Measurements from ENCODE around the gene KRT9. TPM values are rescaled to one million over a fixed set of nuclear protein-coding genes. Genes with fewer than 3 reads are reported as not detected.

Gene KRT9
- polyA plus RNA-seq, 3 donors, result not detected

DNA sequence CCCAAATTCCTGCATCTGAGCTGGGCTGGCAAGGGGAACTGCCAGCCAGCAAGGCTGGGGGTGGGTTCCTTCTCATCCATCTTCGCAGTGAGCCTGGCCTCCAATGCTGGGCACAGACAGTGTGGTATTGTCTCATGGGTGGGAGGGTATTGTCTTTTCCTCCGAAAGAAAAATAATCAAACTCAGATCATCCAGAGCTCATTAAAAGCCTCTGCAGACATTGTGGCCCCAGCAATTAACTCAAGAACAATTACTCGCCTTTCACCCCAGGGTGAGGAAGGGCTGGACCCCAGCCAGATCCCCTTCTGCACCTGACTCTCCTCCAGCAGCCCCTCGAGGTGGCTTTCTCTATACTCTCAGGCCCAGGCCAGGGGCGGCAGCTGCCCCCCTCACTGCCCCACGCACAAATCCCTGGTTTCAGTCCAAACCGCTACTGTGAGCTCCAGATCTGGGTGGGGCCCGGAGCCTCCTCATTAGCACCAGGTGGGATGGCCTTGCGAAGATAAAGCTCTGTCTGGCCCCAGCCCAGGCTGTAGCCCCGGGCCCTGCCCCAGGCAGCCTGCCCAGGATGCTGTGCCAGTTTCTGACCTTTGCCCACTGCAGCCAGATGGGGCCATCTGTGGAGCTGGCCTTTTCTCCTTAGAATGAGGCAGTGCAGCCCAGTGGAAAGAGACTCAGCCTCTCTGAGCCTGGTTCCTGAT, 50.9 kb downstream of the KRT9 start:
- H2AFZ ChIP-seq (ENCODE audit: insufficient read depth, low read depth, low read length, poor library complexity, severe bottlenecking), result no peak overlapping the region
- WGBS (ENCODE audit: insufficient coverage), result 90% methylated on average over 8 of the region's 10 CpGs
- Mint-ChIP-seq H3K4me1 (peaks cover 9% of the 10 kb centered on the region), H3K27ac (no peak overlapping the region), H3K36me3 (no peaks in the 10 kb centered on the region), H3K4me3 (no peak overlapping the region), H3K27me3 (ENCODE audit: low read depth in 3 of 3) (peaks cover 13 to 24% (median 15%) of the 10 kb centered on the region in 3 donors), H3K9me3 (peaks cover 0 to 1% (median 0%) of the 10 kb centered on the region in 7 donors)
- H3K79me2 ChIP-seq (ENCODE audit: insufficient read depth, low read length), result no peaks in the 10 kb centered on the region
- no peaks in the 10 kb centered on the region for H3K9me3 ChIP-seq (replicated peaks in 1 of 2; ENCODE audit: control insufficient read depth in 1 of 2, insufficient read depth in 1 of 2, low read length in 2 of 2)
- no peaks in the 10 kb centered on the region for H4K20me1 ChIP-seq (ENCODE audit: insufficient read depth, low read length)
- peaks cover 9 to 11% of the 10 kb centered on the region in 2 donors for H3K4me1 ChIP-seq (ENCODE audit: control insufficient read depth in 1 of 2, insufficient read depth in 2 of 2, low read length in 2 of 2)
- H3K4me3 ChIP-seq (replicated peaks in 1 of 3; ENCODE audit: low read depth in 2 of 3, low read length in 3 of 3), result no peak overlapping the region
- H3K27ac ChIP-seq (ENCODE audit: low read depth in 1 of 2, low read length in 2 of 2), result no peak overlapping the region
- H3K27me3 ChIP-seq (ENCODE audit: control insufficient read depth in 2 of 2, insufficient read depth in 2 of 2, low read length in 2 of 2), result peaks cover 2 to 13% of the 10 kb centered on the region in 2 donors
- no peak overlapping the region for H3K4me2 ChIP-seq (replicated peaks; ENCODE audit: extremely low read depth, low read length, poor library complexity, severe bottlenecking)
- H3K36me3 ChIP-seq (replicated peaks in 1 of 2; ENCODE audit: control insufficient read depth in 1 of 2, insufficient read depth in 2 of 2, low read length in 2 of 2), result no peaks in the 10 kb centered on the region
- TF ChIP-seq, protein P1, sequence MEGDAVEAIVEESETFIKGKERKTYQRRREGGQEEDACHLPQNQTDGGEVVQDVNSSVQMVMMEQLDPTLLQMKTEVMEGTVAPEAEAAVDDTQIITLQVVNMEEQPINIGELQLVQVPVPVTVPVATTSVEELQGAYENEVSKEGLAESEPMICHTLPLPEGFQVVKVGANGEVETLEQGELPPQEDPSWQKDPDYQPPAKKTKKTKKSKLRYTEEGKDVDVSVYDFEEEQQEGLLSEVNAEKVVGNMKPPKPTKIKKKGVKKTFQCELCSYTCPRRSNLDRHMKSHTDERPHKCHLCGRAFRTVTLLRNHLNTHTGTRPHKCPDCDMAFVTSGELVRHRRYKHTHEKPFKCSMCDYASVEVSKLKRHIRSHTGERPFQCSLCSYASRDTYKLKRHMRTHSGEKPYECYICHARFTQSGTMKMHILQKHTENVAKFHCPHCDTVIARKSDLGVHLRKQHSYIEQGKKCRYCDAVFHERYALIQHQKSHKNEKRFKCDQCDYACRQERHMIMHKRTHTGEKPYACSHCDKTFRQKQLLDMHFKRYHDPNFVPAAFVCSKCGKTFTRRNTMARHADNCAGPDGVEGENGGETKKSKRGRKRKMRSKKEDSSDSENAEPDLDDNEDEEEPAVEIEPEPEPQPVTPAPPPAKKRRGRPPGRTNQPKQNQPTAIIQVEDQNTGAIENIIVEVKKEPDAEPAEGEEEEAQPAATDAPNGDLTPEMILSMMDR (IDR thresholded peaks at IDR 0.05), result no peak
- no peak overlapping the region for H3K9ac ChIP-seq (ENCODE audit: insufficient read depth, low read length, poor library complexity, severe bottlenecking)
- no peak for DNase-seq
- intact Hi-C loops (cut with micrococcal nuclease), result no loop called here

DNA sequence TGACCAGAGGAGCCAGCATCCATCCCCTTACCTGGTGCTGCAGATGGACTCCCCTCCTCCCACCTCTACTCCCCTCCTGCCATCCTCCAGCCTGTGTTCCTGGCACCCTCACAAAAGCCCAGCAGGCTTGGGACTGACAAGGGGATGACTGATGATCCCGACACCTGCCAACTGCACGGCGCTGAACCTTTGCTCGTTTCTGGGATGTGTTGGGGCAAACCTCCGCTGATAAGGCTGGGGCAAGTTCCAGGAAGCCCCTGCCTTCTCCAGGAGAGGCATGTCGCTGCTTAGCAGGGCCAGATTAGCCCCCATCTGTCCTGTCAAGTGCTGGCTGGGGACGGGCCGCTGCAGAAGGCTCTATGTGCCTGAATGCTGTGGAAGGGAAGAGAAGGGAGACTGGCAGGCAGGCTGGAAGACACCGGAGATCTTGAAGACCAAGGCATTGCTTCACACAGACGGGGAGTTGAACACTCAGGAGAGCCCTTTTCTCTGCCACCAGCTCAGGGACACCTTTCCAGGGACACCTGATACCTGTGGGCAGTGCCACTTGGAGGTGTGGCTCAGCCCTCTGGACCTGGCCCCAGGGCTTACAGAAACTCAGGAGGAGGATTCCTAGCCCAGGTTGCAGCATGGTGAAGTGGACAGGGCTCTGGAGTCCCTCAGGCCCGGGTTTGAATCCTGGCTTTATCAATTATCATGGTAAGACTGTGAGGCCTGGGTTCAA, 52.2 kb downstream of the KRT9 start:
- H3K79me2 ChIP-seq (ENCODE audit: insufficient read depth, low read length), result no peaks in the 10 kb centered on the region
- no peaks in the 10 kb centered on the region for H4K20me1 ChIP-seq (ENCODE audit: insufficient read depth, low read length)
- 82% methylated on average over 9 of the region's 11 CpGs for WGBS (ENCODE audit: insufficient coverage)
- H3K36me3 ChIP-seq (replicated peaks in 1 of 2; ENCODE audit: control insufficient read depth in 1 of 2, insufficient read depth in 2 of 2, low read length in 2 of 2), result no peaks in the 10 kb centered on the region
- H3K9me3 Mint-ChIP-seq, result no peaks in the 10 kb centered on the region
- no peak overlapping the region for H3K9ac ChIP-seq (ENCODE audit: insufficient read depth, low read length, poor library complexity, severe bottlenecking)
- no peak overlapping the region for H3K4me3 Mint-ChIP-seq
- H3K36me3 Mint-ChIP-seq, result no peaks in the 10 kb centered on the region
- H3K9me3 ChIP-seq (replicated peaks in 1 of 2; ENCODE audit: control insufficient read depth in 1 of 2, insufficient read depth in 1 of 2, low read length in 2 of 2), result no peaks in the 10 kb centered on the region
- no peak overlapping the region for H3K4me3 ChIP-seq (replicated peaks in 1 of 3; ENCODE audit: low read depth in 2 of 3, low read length in 3 of 3)
- peaks cover 6 to 17% (median 10%) of the 10 kb centered on the region in 3 donors for H3K27me3 Mint-ChIP-seq (ENCODE audit: low read depth in 3 of 3)
- no peak overlapping the region for H2AFZ ChIP-seq (ENCODE audit: insufficient read depth, low read depth, low read length, poor library complexity, severe bottlenecking)
- TF ChIP-seq, protein P1 (IDR thresholded peaks at IDR 0.05), result no peak
- H3K4me1 ChIP-seq (ENCODE audit: control insufficient read depth in 1 of 2, insufficient read depth in 2 of 2, low read length in 2 of 2), result peaks cover 9 to 11% of the 10 kb centered on the region in 2 donors
- peaks cover 0 to 2% of the 10 kb centered on the region in 2 donors for H3K27me3 ChIP-seq (ENCODE audit: control insufficient read depth in 2 of 2, insufficient read depth in 2 of 2, low read length in 2 of 2)
- no peak for DNase-seq
- H3K27ac ChIP-seq (ENCODE audit: low read depth in 1 of 2, low read length in 2 of 2), result no peak overlapping the region
- peak overlapping the region in 1 of 7 donors; percentile 74 for H3K27ac Mint-ChIP-seq
- intact Hi-C loops (cut with micrococcal nuclease), result no loop called here
- H3K4me2 ChIP-seq (replicated peaks; ENCODE audit: extremely low read depth, low read length, poor library complexity, severe bottlenecking), result no peak overlapping the region
- peaks cover 9% of the 10 kb centered on the region for H3K4me1 Mint-ChIP-seq

All from CD14-positive monocyte (primary cell).